HG03432 (cell line): Measurements from ENCODE around the gene NT5DC3.

ENCODE experiments used
- ATAC-seq: cut with Tn5 transposase; IDR thresholded peaks from one replicate; pipeline ENCODE4 v1.9.1; 2021; ENCODE audit warnings: mild to moderate bottlenecking, moderate library complexity; ENCODE audit not compliant: unreplicated experiment

Gene NT5DC3

GRCh38 chr12:103785243-103786031, 55.6 kb downstream of the NT5DC3 start:
- ATAC-seq: no peak

- ATAC-seq: no peak
Measured at GRCh38 chr12:103783744-103784664, 57.0 kb downstream of the NT5DC3 start.

- no peak for ATAC-seq
Measured at GRCh38 chr12:103782399-103782798, 58.6 kb downstream of the NT5DC3 start.

GRCh38 chr12:103780992-103781391, 60.0 kb downstream of the NT5DC3 start:
- ATAC-seq: no peak

GRCh38 chr12:103780093-103780440, 61.0 kb downstream of the NT5DC3 start:
- no peak for ATAC-seq

GRCh38 chr12:103779410-103780092, 61.5 kb downstream of the NT5DC3 start:
- ATAC-seq: no peak

- ATAC-seq: no peak
Measured at GRCh38 chr12:103778781-103779180, 62.3 kb downstream of the NT5DC3 start.

- ATAC-seq: no peak
Measured at GRCh38 chr12:103774977-103775560, 66.0 kb downstream of the NT5DC3 start.

- no peak for ATAC-seq
Measured at GRCh38 chr12:103773109-103773910, 67.7 kb downstream of the NT5DC3 start.

- no peak for ATAC-seq
Measured at GRCh38 chr12:103772367-103773108, 68.5 kb downstream of the NT5DC3 start.

- no peak for ATAC-seq
Measured at GRCh38 chr12:103771466-103771865, 69.6 kb downstream of the NT5DC3 start.

- no peak for ATAC-seq
Measured at GRCh38 chr12:103769240-103769945, 71.6 kb downstream of the NT5DC3 start.

GRCh38 chr12:103768467-103769123, 72.4 kb downstream of the NT5DC3 start:
- no peak for ATAC-seq

- ATAC-seq: no peak
Measured at GRCh38 chr12:103766028-103766427, 75.0 kb downstream of the NT5DC3 start.

- no peak for ATAC-seq
Measured at GRCh38 chr12:103765322-103765721, 75.7 kb downstream of the NT5DC3 start.

GRCh38 chr12:103762473-103762872, 78.6 kb downstream of the NT5DC3 start:
- no peak for ATAC-seq

GRCh38 chr12:103758310-103759089, 82.5 kb downstream of the NT5DC3 start:
- no peak for ATAC-seq

- ATAC-seq: no peak
Measured at GRCh38 chr12:103757248-103757647, 83.8 kb downstream of the NT5DC3 start.
